ENCODE measurements around the gene CCDC85C. TPM values are rescaled to one million over a fixed set of nuclear protein-coding genes. Genes with fewer than 3 reads are reported as not detected.
A peak's percentile ranks its signal among the peaks of the same experiment; 100 is the strongest.

CCDC85C gene
- total RNA-seq, 1 experiment from 2014 or later = 42.3 TPM

GRCh38 chr14:99630202-99630601, 26.2 kb upstream of the CCDC85C start:
- ATAC-seq = no peak
- H3K4me2 ChIP-seq (ENCODE audit: low read length) = no peak overlapping the region
- TF ChIP-seq ZBTB33 (IDR thresholded peaks at IDR 0.05; ENCODE audit: extremely low read depth, insufficient replicate concordance, low read length) = no peak
- no peak for TF ChIP-seq CTCF (IDR thresholded peaks at IDR 0.05 in 2 of 3, conservative IDR thresholded peaks at IDR 0.05 in 1 of 3; ENCODE audit: borderline replicate concordance in 1 of 3, insufficient read depth in 1 of 3, low read depth in 2 of 3, low read length in 2 of 3)
- no peak for TF ChIP-seq SP1 (IDR thresholded peaks at IDR 0.05; ENCODE audit: low read depth)
- no peak for TF ChIP-seq JUND (IDR thresholded peaks at IDR 0.05)
- no peak for TF ChIP-seq POLR2AphosphoS5 (IDR thresholded peaks at IDR 0.05; ENCODE audit: low read depth, low read length)
- TF ChIP-seq ZFX (IDR thresholded peaks at IDR 0.05) = no peak
- TF ChIP-seq REST (IDR thresholded peaks at IDR 0.05; ENCODE audit: low read depth) = no peak
- no peak for TF ChIP-seq EZH2 (IDR thresholded peaks at IDR 0.05)
- no peak for TF ChIP-seq RAD21 (IDR thresholded peaks at IDR 0.05; ENCODE audit: low read depth)
- TF ChIP-seq ELF1 (IDR thresholded peaks at IDR 0.05; ENCODE audit: borderline replicate concordance, low read depth) = no peak
- TF ChIP-seq ATF3 (IDR thresholded peaks at IDR 0.05) = no peak
- TF ChIP-seq MAX (IDR thresholded peaks at IDR 0.05) = no peak
- TF ChIP-seq EGR1 (IDR thresholded peaks at IDR 0.05; ENCODE audit: low read depth) = no peak
- TF ChIP-seq EZH2phosphoT487 (IDR thresholded peaks at IDR 0.05; ENCODE audit: borderline replicate concordance) = no peak
- no peak for TF ChIP-seq CBX3 (IDR thresholded peaks at IDR 0.05; ENCODE audit: low read depth)
- no peak for TF ChIP-seq TCF7L2 (IDR thresholded peaks at IDR 0.05; ENCODE audit: borderline replicate concordance, extremely low read depth, insufficient read depth, insufficient read length)
- TF ChIP-seq SRF (IDR thresholded peaks at IDR 0.05; ENCODE audit: low read depth) = no peak
- no peak for TF ChIP-seq SIN3A (IDR thresholded peaks at IDR 0.05; ENCODE audit: low read depth)
- TF ChIP-seq ZNF274 (IDR thresholded peaks at IDR 0.05; ENCODE audit: low read depth, low read length) = no peak
- no peak for TF ChIP-seq CEBPB (IDR thresholded peaks at IDR 0.05; ENCODE audit: low read depth)
- H3K27me3 ChIP-seq (ENCODE audit: insufficient read depth, low read length) = no peaks in the 10 kb centered on the region
- no peak overlapping the region for H3K4me3 ChIP-seq (replicated peaks in 1 of 2; ENCODE audit: low read depth in 1 of 2, low read length in 2 of 2)
- no peaks in the 10 kb centered on the region for H4K20me1 ChIP-seq (ENCODE audit: insufficient read depth)
- POLR2A ChIA-PET = no interaction called here
- no peaks in the 10 kb centered on the region for H3K79me2 ChIP-seq (ENCODE audit: insufficient read depth, low read length)
- H3K9me2 ChIP-seq (ENCODE audit: insufficient read depth) = no peaks in the 10 kb centered on the region
- H3K9ac ChIP-seq (ENCODE audit: low read length) = no peak overlapping the region
- H3K27ac ChIP-seq (ENCODE audit: low read depth, low read length) = no peak overlapping the region
- intact Hi-C loops (cut with micrococcal nuclease) = no loop called here
- CTCF ChIA-PET = interaction anchor here (0.6 kb wide), 1 partner anchor 15 kb away, joined by 3 read pairs; no protein-coding TSS in a partner anchor
- BruUV-seq (replicated peaks) = no TSS peak
- RAD21 ChIA-PET (ENCODE audit: low non-redundant PET in 1 of 2, low total read pairs in 2 of 2, uncharacterized antibody in 2 of 2, unreplicated experiment in 2 of 2) = no interaction called here
- H3K4me1 ChIP-seq (ENCODE audit: control insufficient read depth in 1 of 2, insufficient read depth in 2 of 2, low read length in 2 of 2) = peaks cover 6 to 15% of the 10 kb centered on the region in 2 experiments; a peak in 3 of 4 replicates
- H3K36me3 ChIP-seq (ENCODE audit: control insufficient read depth in 1 of 2, insufficient read depth in 2 of 2, low read length in 2 of 2) = no peaks in the 10 kb centered on the region
- no peak overlapping the region for H2AFZ ChIP-seq (ENCODE audit: low read depth, low read length, poor library complexity, severe bottlenecking)
- H3K9me3 ChIP-seq (ENCODE audit: control insufficient read depth in 1 of 2, insufficient read depth in 1 of 2, low read depth in 1 of 2, low read length in 2 of 2) = no peaks in the 10 kb centered on the region
- DNase-seq (ENCODE audit: low read depth, low spot score) = peak; percentile 10

Measured in HCT116 (cell line).